Measurements from ENCODE around the gene MGAT4D. TPM values are rescaled to one million over a fixed set of nuclear protein-coding genes. Genes with fewer than 3 reads are reported as not detected.

The MGAT4D gene
- total and polyA plus RNA-seq, 10 of the 15 experiments (the other 5 are each of a cell fraction or from before 2014, with no cell fraction given), result not detected

GRCh38 chr4:140504261-140504660, 6.2 kb upstream of the MGAT4D start (continued):
- TF ChIP-seq KLF5 (IDR thresholded peaks at IDR 0.05; ENCODE audit: partially characterized antibody) (no peak), CBX3 (IDR thresholded peaks at IDR 0.05; ENCODE audit: borderline replicate concordance, low read depth) (no peak)

GRCh38 chr4:140499391-140499790, 1.3 kb upstream of the MGAT4D start:
- peaks cover 5 to 13% of the 10 kb centered on the region in 2 experiments for H3K27me3 ChIP-seq (replicated peaks in 1 of 2; ENCODE audit: control insufficient read depth in 2 of 2, insufficient read depth in 2 of 2, low read length in 1 of 2)
- H3K4me1 ChIP-seq (ENCODE audit: control insufficient read depth, insufficient read depth, low read length), result no peaks in the 10 kb centered on the region
- TF ChIP-seq IKZF1 (conservative IDR thresholded peaks at IDR 0.05) (no peak), EZH2 (IDR thresholded peaks at IDR 0.05; ENCODE audit: borderline replicate concordance, control insufficient read depth, low read depth, low read length) (no peak), CBX3 (IDR thresholded peaks at IDR 0.05; ENCODE audit: borderline replicate concordance, low read depth) (no peak)
- SMC1A ChIA-PET (ENCODE audit: uncharacterized antibody, unreplicated experiment), result no interaction called here
- H3K9me3 ChIP-seq (replicated peaks; ENCODE audit: control insufficient read depth, insufficient read depth, low read length), result no peaks in the 10 kb centered on the region
- DNase-seq (ENCODE audit: low read depth, low spot score) (no peak), FAIRE-seq (no peak), ATAC-seq (no peak)
- in situ Hi-C loops (cut with MboI), result no loop called here
- BruUV-seq (replicated peaks), result no TSS peak
- no peak overlapping the region for H3K9ac ChIP-seq (ENCODE audit: control insufficient read depth, insufficient read depth, low read length)
- CTCF ChIA-PET, result interaction anchor here (1.2 to 1.4 kb wide), 2 partner anchors 25 to 126 kb away, joined by 3 read pairs; partner anchors contain the start of genes ELMOD2 and SCOC
- H3K4me3 ChIP-seq, result no peak overlapping the region
- intact Hi-C loops (cut with micrococcal nuclease; ENCODE audit: unreplicated experiment), result no loop called here
- no peaks in the 10 kb centered on the region for H3K36me3 ChIP-seq (ENCODE audit: control insufficient read depth in 2 of 2, insufficient read depth in 2 of 2, low read length in 1 of 2)
- no peaks in the 10 kb centered on the region for H4K20me1 ChIP-seq (ENCODE audit: control insufficient read depth, insufficient read depth)
- H2AFZ ChIP-seq (ENCODE audit: control insufficient read depth, low read depth, low read length), result no peak overlapping the region
- H3K27ac ChIP-seq (ENCODE audit: control insufficient read depth, insufficient read depth), result no peak overlapping the region
- WGBS (ENCODE audit: insufficient coverage, insufficient replicate concordance, low lambda C conversion rate, missing lambda C conversion rate), result 2% methylated on average over 4 of the region's 4 CpGs
- POLR2A ChIA-PET, result no interaction called here
- no peak overlapping the region for H3K4me2 ChIP-seq (ENCODE audit: control insufficient read depth, insufficient read depth)
- RAD21 ChIA-PET (ENCODE audit: unreplicated experiment), result no interaction called here
- no peaks in the 10 kb centered on the region for H3K79me2 ChIP-seq (ENCODE audit: control insufficient read depth, insufficient read depth, low read length)

- Histone ChIP-seq H3K36me3 (ENCODE audit: control insufficient read depth in 2 of 2, insufficient read depth in 2 of 2, low read length in 1 of 2) (no peaks in the 10 kb centered on the region), H3K79me2 (ENCODE audit: control insufficient read depth, insufficient read depth, low read length) (no peaks in the 10 kb centered on the region), H3K4me2 (ENCODE audit: control insufficient read depth, insufficient read depth) (no peak overlapping the region), H3K9ac (ENCODE audit: control insufficient read depth, insufficient read depth, low read length) (no peak overlapping the region), H3K27ac (ENCODE audit: control insufficient read depth, insufficient read depth) (no peak overlapping the region), H3K9me3 (replicated peaks; ENCODE audit: control insufficient read depth, insufficient read depth, low read length) (no peaks in the 10 kb centered on the region), H4K20me1 (ENCODE audit: control insufficient read depth, insufficient read depth) (no peaks in the 10 kb centered on the region), H2AFZ (ENCODE audit: control insufficient read depth, low read depth, low read length) (no peak overlapping the region), H3K4me1 (ENCODE audit: control insufficient read depth, insufficient read depth, low read length) (no peaks in the 10 kb centered on the region), H3K4me3 (no peak overlapping the region), H3K27me3 (replicated peaks in 1 of 2; ENCODE audit: control insufficient read depth in 2 of 2, insufficient read depth in 2 of 2, low read length in 1 of 2) (peaks cover 5 to 11% of the 10 kb centered on the region in 2 experiments)
- ATAC-seq (no peak), FAIRE-seq (no peak), DNase-seq (ENCODE audit: low read depth, low spot score) (no peak)
- intact Hi-C loops (cut with micrococcal nuclease; ENCODE audit: unreplicated experiment), result no loop called here
- CTCF ChIA-PET, result no interaction called here
- in situ Hi-C loops (cut with MboI), result no loop called here
- SMC1A ChIA-PET (ENCODE audit: uncharacterized antibody, unreplicated experiment), result no interaction called here
- no TSS peak for BruUV-seq (replicated peaks)
- 77% methylated on average over 9 of the region's 11 CpGs for WGBS (ENCODE audit: insufficient coverage, insufficient replicate concordance, low lambda C conversion rate, missing lambda C conversion rate)
- POLR2A ChIA-PET, result no interaction called here
- RAD21 ChIA-PET (ENCODE audit: unreplicated experiment), result no interaction called here
- TF ChIP-seq LARP7 (IDR thresholded peaks at IDR 0.05) (no peak), WRNIP1 (IDR thresholded peaks at IDR 0.05; ENCODE audit: borderline replicate concordance, low read depth, low read length) (no peak), YBX1 (IDR thresholded peaks at IDR 0.05) (no peak), RAD51 (IDR thresholded peaks at IDR 0.05) (no peak), ASH2L (IDR thresholded peaks at IDR 0.05; ENCODE audit: borderline replicate concordance, low read depth) (no peak)
- TF ChIP-seq, protein P1, sequence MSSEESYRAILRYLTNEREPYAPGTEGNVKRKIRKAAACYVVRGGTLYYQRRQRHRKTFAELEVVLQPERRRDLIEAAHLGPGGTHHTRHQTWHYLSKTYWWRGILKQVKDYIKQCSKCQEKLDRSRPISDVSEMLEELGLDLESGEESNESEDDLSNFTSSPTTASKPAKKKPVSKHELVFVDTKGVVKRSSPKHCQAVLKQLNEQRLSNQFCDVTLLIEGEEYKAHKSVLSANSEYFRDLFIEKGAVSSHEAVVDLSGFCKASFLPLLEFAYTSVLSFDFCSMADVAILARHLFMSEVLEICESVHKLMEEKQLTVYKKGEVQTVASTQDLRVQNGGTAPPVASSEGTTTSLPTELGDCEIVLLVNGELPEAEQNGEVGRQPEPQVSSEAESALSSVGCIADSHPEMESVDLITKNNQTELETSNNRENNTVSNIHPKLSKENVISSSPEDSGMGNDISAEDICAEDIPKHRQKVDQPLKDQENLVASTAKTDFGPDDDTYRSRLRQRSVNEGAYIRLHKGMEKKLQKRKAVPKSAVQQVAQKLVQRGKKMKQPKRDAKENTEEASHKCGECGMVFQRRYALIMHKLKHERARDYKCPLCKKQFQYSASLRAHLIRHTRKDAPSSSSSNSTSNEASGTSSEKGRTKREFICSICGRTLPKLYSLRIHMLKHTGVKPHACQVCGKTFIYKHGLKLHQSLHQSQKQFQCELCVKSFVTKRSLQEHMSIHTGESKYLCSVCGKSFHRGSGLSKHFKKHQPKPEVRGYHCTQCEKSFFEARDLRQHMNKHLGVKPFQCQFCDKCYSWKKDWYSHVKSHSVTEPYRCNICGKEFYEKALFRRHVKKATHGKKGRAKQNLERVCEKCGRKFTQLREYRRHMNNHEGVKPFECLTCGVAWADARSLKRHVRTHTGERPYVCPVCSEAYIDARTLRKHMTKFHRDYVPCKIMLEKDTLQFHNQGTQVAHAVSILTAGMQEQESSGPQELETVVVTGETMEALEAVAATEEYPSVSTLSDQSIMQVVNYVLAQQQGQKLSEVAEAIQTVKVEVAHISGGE (CRISPR knock-in tag; IDR thresholded peaks at IDR 0.05), result no peak
Observed at GRCh38 chr4:140497405-140497746, 717 bp downstream of the MGAT4D start.
